Mammary epithelial cell (primary cell): ENCODE data around the gene TMEM72.

Experiments
- EZH2 ChIP-seq: IDR thresholded peaks from 2 replicates; pipeline ENCODE4 v1.6.1; 2012; ENCODE audit warnings: low read length, inconsistent platforms, borderline replicate concordance
- TF ChIP-seq, protein P1 (sequence below), 2 donors: IDR thresholded peaks in 1 of 2; conservative IDR thresholded peaks in 1 of 2; 2 replicates each; pipeline ENCODE4 v1.5.1; 2011 to 2012; ENCODE audit warnings: inconsistent platforms in 2 of 2, low read length in 2 of 2, mild to moderate bottlenecking in 2 of 2, control low read depth in 1 of 2, low read depth in 1 of 2; ENCODE audit not compliant: insufficient read depth in 1 of 2; ENCODE audit errors: extremely low read depth in 1 of 2

DNA sequence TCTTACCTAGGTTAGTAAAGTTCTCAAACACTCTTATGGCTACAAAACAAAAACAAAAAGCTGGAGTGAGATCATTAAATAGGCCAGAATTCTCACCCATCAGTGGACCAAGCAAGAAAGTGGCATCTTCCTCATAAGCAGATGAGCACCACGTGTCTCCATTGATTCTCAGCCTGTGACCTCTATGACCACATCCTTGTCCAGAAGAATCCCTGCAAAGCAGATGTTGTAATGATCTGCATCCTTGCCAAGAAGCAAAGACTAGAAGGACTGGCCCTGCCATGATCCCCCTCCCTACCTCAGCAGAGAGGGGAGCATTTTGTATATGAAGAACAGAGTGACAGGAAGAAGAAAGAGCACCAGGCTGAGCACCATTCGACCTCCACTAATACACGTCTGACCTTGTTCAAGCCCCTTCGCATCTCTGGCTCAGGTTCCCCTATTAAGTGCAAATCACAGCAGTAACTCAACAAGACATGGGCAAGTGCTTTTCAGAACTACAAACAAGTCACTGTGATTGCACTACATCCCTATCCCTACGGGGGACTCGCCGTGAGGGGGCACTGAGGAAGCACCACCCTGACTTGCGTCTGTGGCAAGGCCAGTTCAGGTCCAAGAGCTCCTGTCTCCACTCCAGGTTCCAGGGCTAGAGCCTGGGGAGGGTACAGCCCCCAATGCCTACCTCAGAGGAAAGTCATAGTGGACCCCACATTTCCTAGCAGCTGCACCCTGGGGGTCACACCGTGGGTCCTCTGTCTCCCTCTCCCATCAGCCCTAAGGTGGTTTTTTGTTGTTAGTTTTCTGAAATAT is 26.3 kb downstream of the TMEM72 start:
- TF ChIP-seq, protein P1, sequence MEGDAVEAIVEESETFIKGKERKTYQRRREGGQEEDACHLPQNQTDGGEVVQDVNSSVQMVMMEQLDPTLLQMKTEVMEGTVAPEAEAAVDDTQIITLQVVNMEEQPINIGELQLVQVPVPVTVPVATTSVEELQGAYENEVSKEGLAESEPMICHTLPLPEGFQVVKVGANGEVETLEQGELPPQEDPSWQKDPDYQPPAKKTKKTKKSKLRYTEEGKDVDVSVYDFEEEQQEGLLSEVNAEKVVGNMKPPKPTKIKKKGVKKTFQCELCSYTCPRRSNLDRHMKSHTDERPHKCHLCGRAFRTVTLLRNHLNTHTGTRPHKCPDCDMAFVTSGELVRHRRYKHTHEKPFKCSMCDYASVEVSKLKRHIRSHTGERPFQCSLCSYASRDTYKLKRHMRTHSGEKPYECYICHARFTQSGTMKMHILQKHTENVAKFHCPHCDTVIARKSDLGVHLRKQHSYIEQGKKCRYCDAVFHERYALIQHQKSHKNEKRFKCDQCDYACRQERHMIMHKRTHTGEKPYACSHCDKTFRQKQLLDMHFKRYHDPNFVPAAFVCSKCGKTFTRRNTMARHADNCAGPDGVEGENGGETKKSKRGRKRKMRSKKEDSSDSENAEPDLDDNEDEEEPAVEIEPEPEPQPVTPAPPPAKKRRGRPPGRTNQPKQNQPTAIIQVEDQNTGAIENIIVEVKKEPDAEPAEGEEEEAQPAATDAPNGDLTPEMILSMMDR (conservative IDR thresholded peaks at IDR 0.05 in 1 of 2, IDR thresholded peaks at IDR 0.05 in 1 of 2; ENCODE audit: extremely low read depth in 1 of 2, insufficient read depth in 1 of 2, low read depth in 1 of 2, low read length in 2 of 2): no peak
- no peak for TF ChIP-seq EZH2
